ENCODE measurements around the gene RBM19. TPM values are rescaled to one million over a fixed set of nuclear protein-coding genes. Genes with fewer than 3 reads are reported as not detected.
"Not testable (repeated sequence)": the region's sequence is repeated elsewhere in the genome, so short reads cannot be mapped to it uniquely, and the experiment has no call there.

RBM19 gene
- total and polyA plus RNA-seq, 10 donors: 13.6 to 46.7 (median 34.5) TPM

- Histone ChIP-seq H3K4me3 (no peak overlapping the region), H3K27me3 (replicated peaks in 1 of 7) (no peaks in the 10 kb centered on the region), H3K9me3 (peaks cover 0 to 14% (median 9%) of the 10 kb centered on the region in 8 donors), H3K27ac (no peak overlapping the region), H3K36me3 (peaks cover 0 to 79% (median 14%) of the 10 kb centered on the region in 6 donors), H3K4me1 (no peaks in the 10 kb centered on the region)
- WGBS, 5 donors: 70 to 81% (median 75%) methylated on average over 5 of the region's 5 CpGs
- intact Hi-C loops (cut with DNase I; ENCODE audit: low total_unique reads): no loop called here
- TF ChIP-seq POLR2AphosphoS5 (IDR thresholded peaks at IDR 0.05): no peak
- TF ChIP-seq POLR2A (IDR thresholded peaks at IDR 0.05): no peak
- TF ChIP-seq CTCF (IDR thresholded peaks at IDR 0.05 in 8 of 11, conservative IDR thresholded peaks at IDR 0.05 in 3 of 11): no peak
- DNase-seq: no peak
Measured at GRCh38 chr12:113815031-113815430, 151.1 kb downstream of the RBM19 start.

GRCh38 chr12:113813229-113813541 lies 152.9 kb downstream of the RBM19 start:
- intact Hi-C loops (cut with DNase I; ENCODE audit: low total_unique reads): no loop called here
- H3K36me3 ChIP-seq: peaks cover 0 to 72% (median 14%) of the 10 kb centered on the region in 6 donors
- TF ChIP-seq POLR2AphosphoS5 (IDR thresholded peaks at IDR 0.05) (no peak), CTCF (IDR thresholded peaks at IDR 0.05 in 8 of 11, conservative IDR thresholded peaks at IDR 0.05 in 3 of 11) (no peak), POLR2A (IDR thresholded peaks at IDR 0.05) (no peak)
- H3K27me3 ChIP-seq (replicated peaks in 1 of 7): no peaks in the 10 kb centered on the region
- no peak overlapping the region for H3K27ac ChIP-seq
- no peaks in the 10 kb centered on the region for H3K4me1 ChIP-seq
- WGBS, 5 donors: 77 to 96% (median 87%) methylated on average over 6 of the region's 6 CpGs
- peaks cover 0 to 17% (median 9%) of the 10 kb centered on the region in 8 donors for H3K9me3 ChIP-seq
- no peak for DNase-seq
- H3K4me3 ChIP-seq: no peak overlapping the region

GRCh38 chr12:113812411-113813228 lies 153.5 kb downstream of the RBM19 start:
- Histone ChIP-seq H3K9me3 (peaks cover 0 to 21% (median 11%) of the 10 kb centered on the region in 8 donors), H3K27ac (no peak overlapping the region), H3K27me3 (replicated peaks in 1 of 7) (no peaks in the 10 kb centered on the region), H3K4me3 (no peak overlapping the region), H3K4me1 (no peaks in the 10 kb centered on the region), H3K36me3 (peaks cover 0 to 67% (median 14%) of the 10 kb centered on the region in 6 donors)
- intact Hi-C loops (cut with DNase I; ENCODE audit: low total_unique reads): no loop called here
- TF ChIP-seq CTCF (IDR thresholded peaks at IDR 0.05 in 8 of 11, conservative IDR thresholded peaks at IDR 0.05 in 3 of 11) (no peak), POLR2A (IDR thresholded peaks at IDR 0.05) (no peak), POLR2AphosphoS5 (IDR thresholded peaks at IDR 0.05) (no peak)
- WGBS, 5 donors: 82 to 90% (median 87%) methylated on average over 16 of the region's 16 CpGs
- no peak for DNase-seq

- H3K4me3 ChIP-seq; H3K27me3 ChIP-seq (replicated peaks in 1 of 7); intact Hi-C loops (cut with DNase I; ENCODE audit: low total_unique reads); H3K4me1 ChIP-seq; H3K27ac ChIP-seq: not testable (repeated sequence)
- WGBS, 5 donors: 91 to 96% (median 93%) methylated on average over 17 of the region's 17 CpGs
- H3K36me3 ChIP-seq: peaks cover 0 to 37% (median 2%) of the 10 kb centered on the region in 6 donors
- DNase-seq: peak; percentile 53
- peaks cover 0 to 39% (median 27%) of the 10 kb centered on the region in 8 donors for H3K9me3 ChIP-seq
Measured at GRCh38 chr12:113809462-113810220, 156.5 kb downstream of the RBM19 start.
